H1 (cell line): ENCODE results near the gene MDFI.

Experiments used
- ASH2L ChIP-seq: fragments of 200-600, 300-600 bp; sonication (generic); IDR thresholded peaks from one replicate; pipeline ENCODE4 v1.7.1; 2017; ENCODE audit warnings: low read length
- EZH2 ChIP-seq: fragments of 200-600 bp; sonication (generic); IDR thresholded peaks from 2 replicates; pipeline ENCODE4 v1.7.1; 2012; ENCODE audit warnings: low read depth, mild to moderate bottlenecking, moderate library complexity, low read length, inconsistent platforms; ENCODE audit not compliant: severe bottlenecking
- TAF1 ChIP-seq: IDR thresholded peaks from 2 replicates; pipeline ENCODE4 v1.6.1; 2011; ENCODE audit warnings: mild to moderate bottlenecking, low read depth, low read length
- ZNF274 ChIP-seq: IDR thresholded peaks from 2 replicates; pipeline ENCODE4 v1.7.0; 2012; ENCODE audit warnings: low read length, borderline replicate concordance; ENCODE audit errors: extremely low read depth

GRCh38 chr6:41599852-41600445 is 38.3 kb upstream of the MDFI start:
- TF ChIP-seq EZH2 (no peak), ZNF274 (no peak), TAF1 (no peak), ASH2L (no peak)
